Right lobe of liver (tissue), 4 donors: ENCODE measurements around the gene SRP54.

Source experiments
- POLR2A ChIP-seq: fragments of 450-650 bp; IDR thresholded peaks from one replicate; pipeline ENCODE4 v1.6.1; 2017; ENCODE audit warnings: antibody characterized with exemption, mild to moderate bottlenecking
- TF ChIP-seq, protein P1 (sequence below), 4 donors: fragments of 200-600 bp in 3 of 4; fragments of 450-650 bp in 1 of 4; IDR thresholded peaks; one replicate each; pipeline versions ENCODE4 v1.5.1 to v1.8.0; 2016 to 2022; ENCODE audit warnings: antibody characterized with exemption in 4 of 4, mild to moderate bottlenecking in 2 of 4
- donor health status: DM: no; HTN: no; CAD: no.
- donor health status: DM: no; HTN: no; CAD: no.
- donor health status: DM: no; HTN: yes; CAD: no.

DNA sequence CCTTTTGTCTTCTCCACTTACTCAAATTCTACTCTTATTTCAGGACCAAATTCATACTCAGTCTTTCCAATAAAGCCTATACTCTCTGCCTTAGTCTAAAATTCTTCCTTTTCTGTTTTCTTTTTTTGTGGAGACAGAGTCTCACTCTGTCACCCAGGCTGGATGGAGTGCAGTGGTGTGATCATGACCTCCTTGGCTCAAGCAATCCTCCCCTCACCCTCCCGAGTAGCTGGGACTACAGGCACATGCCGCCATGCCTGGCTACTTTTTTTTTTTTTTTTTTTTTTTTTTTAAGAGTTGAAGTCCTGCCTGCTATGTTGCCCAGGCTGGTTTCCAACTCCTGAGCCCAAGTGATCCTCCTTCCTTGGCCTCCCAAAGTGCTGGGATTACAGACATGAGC, 11.9 kb downstream of the SRP54 start:
- TF ChIP-seq, protein P1, sequence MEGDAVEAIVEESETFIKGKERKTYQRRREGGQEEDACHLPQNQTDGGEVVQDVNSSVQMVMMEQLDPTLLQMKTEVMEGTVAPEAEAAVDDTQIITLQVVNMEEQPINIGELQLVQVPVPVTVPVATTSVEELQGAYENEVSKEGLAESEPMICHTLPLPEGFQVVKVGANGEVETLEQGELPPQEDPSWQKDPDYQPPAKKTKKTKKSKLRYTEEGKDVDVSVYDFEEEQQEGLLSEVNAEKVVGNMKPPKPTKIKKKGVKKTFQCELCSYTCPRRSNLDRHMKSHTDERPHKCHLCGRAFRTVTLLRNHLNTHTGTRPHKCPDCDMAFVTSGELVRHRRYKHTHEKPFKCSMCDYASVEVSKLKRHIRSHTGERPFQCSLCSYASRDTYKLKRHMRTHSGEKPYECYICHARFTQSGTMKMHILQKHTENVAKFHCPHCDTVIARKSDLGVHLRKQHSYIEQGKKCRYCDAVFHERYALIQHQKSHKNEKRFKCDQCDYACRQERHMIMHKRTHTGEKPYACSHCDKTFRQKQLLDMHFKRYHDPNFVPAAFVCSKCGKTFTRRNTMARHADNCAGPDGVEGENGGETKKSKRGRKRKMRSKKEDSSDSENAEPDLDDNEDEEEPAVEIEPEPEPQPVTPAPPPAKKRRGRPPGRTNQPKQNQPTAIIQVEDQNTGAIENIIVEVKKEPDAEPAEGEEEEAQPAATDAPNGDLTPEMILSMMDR (IDR thresholded peaks at IDR 0.05), result no peak
- TF ChIP-seq POLR2A, result no peak
